Measurements from ENCODE around the gene FOXN1.

The FOXN1 gene

GRCh38 chr17:28495635-28496034 is 10.5 kb upstream of the FOXN1 start:
- no peaks in the 10 kb centered on the region for H3K36me3 ChIP-seq (ENCODE audit: insufficient read depth, low read length)
- H2AFZ ChIP-seq (ENCODE audit: low read length), result no peak overlapping the region
- no peaks in the 10 kb centered on the region for H3F3A ChIP-seq (ENCODE audit: low read depth)
- no peaks in the 10 kb centered on the region for H3K27me3 ChIP-seq (ENCODE audit: insufficient read depth, low read length, poor library complexity, severe bottlenecking)
- no peak overlapping the region for H3K9ac ChIP-seq (ENCODE audit: low read depth, low read length, poor library complexity, severe bottlenecking)
- no peaks in the 10 kb centered on the region for H3K9me3 ChIP-seq (ENCODE audit: insufficient read depth, low read depth, low read length)
- H3K79me2 ChIP-seq (ENCODE audit: insufficient read depth, low read length), result no peaks in the 10 kb centered on the region
- H3K4me2 ChIP-seq (ENCODE audit: low read depth, low read length, poor library complexity, severe bottlenecking), result no peak overlapping the region
- H4K20me1 ChIP-seq (ENCODE audit: insufficient read depth, low read length, poor library complexity, severe bottlenecking), result no peaks in the 10 kb centered on the region
- no peak overlapping the region for H3K4me3 ChIP-seq (ENCODE audit: low read length, poor library complexity, severe bottlenecking)
- peaks cover 4% of the 10 kb centered on the region for H3K4me1 ChIP-seq (ENCODE audit: insufficient read depth, low read length, poor library complexity, severe bottlenecking)
- no peaks in the 10 kb centered on the region for H3K9me2 ChIP-seq (replicated peaks; ENCODE audit: low read depth, low read length)
- no peak for TF ChIP-seq CTCF (conservative IDR thresholded peaks at IDR 0.05; ENCODE audit: low read length)

GRCh38 chr17:28497931-28498330 is 8.2 kb upstream of the FOXN1 start:
- TF ChIP-seq EZH2phosphoT487 (IDR thresholded peaks at IDR 0.05; ENCODE audit: borderline replicate concordance) (no peak), CTCF (conservative IDR thresholded peaks at IDR 0.05; ENCODE audit: low read length) (no peak)
- no peaks in the 10 kb centered on the region for H3F3A ChIP-seq (ENCODE audit: low read depth)
- no peaks in the 10 kb centered on the region for H3K9me2 ChIP-seq (replicated peaks; ENCODE audit: low read depth, low read length)
- no peaks in the 10 kb centered on the region for H3K79me2 ChIP-seq (ENCODE audit: insufficient read depth, low read length)
- H3K4me1 ChIP-seq (ENCODE audit: insufficient read depth, low read length, poor library complexity, severe bottlenecking), result peaks cover 11% of the 10 kb centered on the region
- H3K27me3 ChIP-seq (ENCODE audit: insufficient read depth, low read length, poor library complexity, severe bottlenecking), result no peaks in the 10 kb centered on the region
- H3K4me3 ChIP-seq (ENCODE audit: low read length, poor library complexity, severe bottlenecking), result no peak overlapping the region
- H3K4me2 ChIP-seq (ENCODE audit: low read depth, low read length, poor library complexity, severe bottlenecking), result no peak overlapping the region
- H2AFZ ChIP-seq (ENCODE audit: low read length), result no peak overlapping the region
- H3K36me3 ChIP-seq (ENCODE audit: insufficient read depth, low read length), result no peaks in the 10 kb centered on the region
- no peaks in the 10 kb centered on the region for H4K20me1 ChIP-seq (ENCODE audit: insufficient read depth, low read length, poor library complexity, severe bottlenecking)
- no peak overlapping the region for H3K9ac ChIP-seq (ENCODE audit: low read depth, low read length, poor library complexity, severe bottlenecking)
- no peaks in the 10 kb centered on the region for H3K9me3 ChIP-seq (ENCODE audit: insufficient read depth, low read depth, low read length)

DNA sequence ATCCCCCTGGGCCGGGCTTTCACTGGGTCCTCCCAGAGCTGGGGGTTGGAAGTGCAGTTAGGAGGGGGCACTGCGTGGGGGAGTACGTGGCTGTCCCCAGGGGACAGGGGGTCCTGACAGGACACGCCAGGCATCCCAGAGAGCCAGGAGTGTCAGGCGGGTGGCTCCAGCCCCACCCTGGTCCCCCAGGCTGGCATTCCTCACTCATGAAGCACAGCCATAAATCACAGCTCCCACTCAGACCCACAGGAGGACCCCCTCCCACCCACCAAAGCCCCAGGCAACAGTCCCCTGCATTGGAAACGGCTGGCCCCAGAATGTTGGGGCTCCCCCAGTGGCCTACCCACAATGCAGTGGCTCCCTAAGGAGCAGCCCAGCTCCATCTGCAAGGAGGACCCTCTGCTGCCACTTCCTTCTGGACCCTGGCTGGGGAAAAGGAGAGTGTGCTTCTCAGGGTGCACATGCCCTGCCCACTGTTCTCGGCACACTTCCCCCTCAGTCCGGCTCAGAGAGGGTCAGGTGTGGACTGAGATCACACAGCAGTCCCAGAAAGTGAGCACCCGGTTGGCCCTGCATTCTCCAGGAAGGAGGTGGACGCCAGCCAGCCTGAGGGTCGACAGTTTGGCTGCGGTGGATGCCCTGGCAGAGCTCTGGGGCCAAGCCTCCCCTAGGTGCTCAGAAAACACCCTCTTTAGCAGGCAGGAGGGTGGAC is 7.3 kb upstream of the FOXN1 start:
- H3F3A ChIP-seq (ENCODE audit: low read depth), result no peaks in the 10 kb centered on the region
- no peaks in the 10 kb centered on the region for H4K20me1 ChIP-seq (ENCODE audit: insufficient read depth, low read length, poor library complexity, severe bottlenecking)
- no peak overlapping the region for H3K4me3 ChIP-seq (ENCODE audit: low read length, poor library complexity, severe bottlenecking)
- no peak overlapping the region for H2AFZ ChIP-seq (ENCODE audit: low read length)
- H3K9ac ChIP-seq (ENCODE audit: low read depth, low read length, poor library complexity, severe bottlenecking), result no peak overlapping the region
- H3K79me2 ChIP-seq (ENCODE audit: insufficient read depth, low read length), result no peaks in the 10 kb centered on the region
- TF ChIP-seq EZH2phosphoT487 (IDR thresholded peaks at IDR 0.05; ENCODE audit: borderline replicate concordance), result no peak
- H3K9me2 ChIP-seq (replicated peaks; ENCODE audit: low read depth, low read length), result no peaks in the 10 kb centered on the region
- H3K27me3 ChIP-seq (ENCODE audit: insufficient read depth, low read length, poor library complexity, severe bottlenecking), result no peaks in the 10 kb centered on the region
- no peak overlapping the region for H3K4me2 ChIP-seq (ENCODE audit: low read depth, low read length, poor library complexity, severe bottlenecking)
- H3K36me3 ChIP-seq (ENCODE audit: insufficient read depth, low read length), result no peaks in the 10 kb centered on the region
- H3K4me1 ChIP-seq (ENCODE audit: insufficient read depth, low read length, poor library complexity, severe bottlenecking), result peaks cover 11% of the 10 kb centered on the region
- no peaks in the 10 kb centered on the region for H3K9me3 ChIP-seq (ENCODE audit: insufficient read depth, low read depth, low read length)

DNA sequence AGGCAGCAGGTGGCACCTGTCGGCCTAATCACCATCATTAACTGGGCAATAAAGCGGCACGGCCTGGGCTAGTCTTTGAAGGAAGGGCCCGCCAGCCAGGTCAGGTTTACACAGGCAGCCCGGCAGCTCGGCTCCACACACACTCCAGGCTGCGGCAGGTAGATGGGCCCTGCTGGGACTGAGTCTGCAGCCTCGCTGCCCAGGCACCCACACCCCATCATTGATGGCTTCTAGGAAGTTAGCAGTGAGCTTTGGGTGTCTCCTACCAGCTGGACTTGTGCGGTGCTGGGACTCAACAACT is 6.8 kb upstream of the FOXN1 start:
- Histone ChIP-seq H4K20me1 (ENCODE audit: insufficient read depth, low read length, poor library complexity, severe bottlenecking) (no peaks in the 10 kb centered on the region), H3K4me3 (ENCODE audit: low read length, poor library complexity, severe bottlenecking) (no peak overlapping the region), H3K4me1 (ENCODE audit: insufficient read depth, low read length, poor library complexity, severe bottlenecking) (peaks cover 11% of the 10 kb centered on the region), H3K36me3 (ENCODE audit: insufficient read depth, low read length) (no peaks in the 10 kb centered on the region), H3K4me2 (ENCODE audit: low read depth, low read length, poor library complexity, severe bottlenecking) (no peak overlapping the region), H3K27me3 (ENCODE audit: insufficient read depth, low read length, poor library complexity, severe bottlenecking) (no peaks in the 10 kb centered on the region), H3K9ac (ENCODE audit: low read depth, low read length, poor library complexity, severe bottlenecking) (no peak overlapping the region), H3K9me3 (ENCODE audit: insufficient read depth, low read depth, low read length) (no peaks in the 10 kb centered on the region), H3K79me2 (ENCODE audit: insufficient read depth, low read length) (no peaks in the 10 kb centered on the region), H3K9me2 (replicated peaks; ENCODE audit: low read depth, low read length) (no peaks in the 10 kb centered on the region), H2AFZ (ENCODE audit: low read length) (no peak overlapping the region), H3F3A (ENCODE audit: low read depth) (no peaks in the 10 kb centered on the region)
- TF ChIP-seq EZH2phosphoT487 (IDR thresholded peaks at IDR 0.05; ENCODE audit: borderline replicate concordance) (no peak), CTCF (conservative IDR thresholded peaks at IDR 0.05; ENCODE audit: low read length) (no peak)

Data from Loucy (cell line).